Choroid plexus epithelial cell (primary cell): Measurements from ENCODE around the gene ADCK1.
"Not testable (repeated sequence)": the region's sequence is repeated elsewhere in the genome, so short reads cannot be mapped to it uniquely, and the experiment has no call there.

Experiments used
- DNase-seq: peaks from one replicate; pipeline ENCODE4 v3.0.0-alpha.2; 2010; ENCODE audit warnings: low read depth
- H3K4me3 ChIP-seq: 2 replicates; pipeline ENCODE4 v1.5.1; 2011; ENCODE audit warnings: low read depth, mild to moderate bottlenecking, control low read depth, low read length, moderate library complexity
- TF ChIP-seq, protein P1 (sequence below): conservative IDR thresholded peaks from 2 replicates; pipeline ENCODE4 v1.5.1; 2011; ENCODE audit warnings: low read depth, mild to moderate bottlenecking, control low read depth, inconsistent platforms, low read length, moderate library complexity

ADCK1 gene

DNA sequence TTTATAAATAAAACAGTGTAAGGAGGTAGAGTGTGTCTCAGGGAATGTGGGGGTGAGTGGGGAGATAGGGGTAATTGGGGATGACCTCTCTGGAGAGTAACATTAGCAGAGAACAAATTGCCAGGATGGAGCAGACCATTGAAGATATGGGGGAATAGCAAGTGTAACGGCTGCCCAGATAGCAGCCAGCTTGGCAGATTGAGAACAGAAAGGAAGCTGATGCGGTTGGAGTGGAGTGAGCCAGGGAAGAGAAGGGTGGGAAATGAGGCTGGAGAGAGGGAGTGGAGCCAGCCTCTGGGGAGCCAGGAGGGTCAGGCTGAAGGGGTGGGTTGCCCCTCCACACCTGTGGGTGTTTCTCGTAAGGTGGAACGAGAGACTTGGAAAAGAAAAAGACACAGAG, 5.6 kb upstream of the ADCK1 start:
- no peak for DNase-seq
- H3K4me3 ChIP-seq, result no peak overlapping the region
- TF ChIP-seq, protein P1, sequence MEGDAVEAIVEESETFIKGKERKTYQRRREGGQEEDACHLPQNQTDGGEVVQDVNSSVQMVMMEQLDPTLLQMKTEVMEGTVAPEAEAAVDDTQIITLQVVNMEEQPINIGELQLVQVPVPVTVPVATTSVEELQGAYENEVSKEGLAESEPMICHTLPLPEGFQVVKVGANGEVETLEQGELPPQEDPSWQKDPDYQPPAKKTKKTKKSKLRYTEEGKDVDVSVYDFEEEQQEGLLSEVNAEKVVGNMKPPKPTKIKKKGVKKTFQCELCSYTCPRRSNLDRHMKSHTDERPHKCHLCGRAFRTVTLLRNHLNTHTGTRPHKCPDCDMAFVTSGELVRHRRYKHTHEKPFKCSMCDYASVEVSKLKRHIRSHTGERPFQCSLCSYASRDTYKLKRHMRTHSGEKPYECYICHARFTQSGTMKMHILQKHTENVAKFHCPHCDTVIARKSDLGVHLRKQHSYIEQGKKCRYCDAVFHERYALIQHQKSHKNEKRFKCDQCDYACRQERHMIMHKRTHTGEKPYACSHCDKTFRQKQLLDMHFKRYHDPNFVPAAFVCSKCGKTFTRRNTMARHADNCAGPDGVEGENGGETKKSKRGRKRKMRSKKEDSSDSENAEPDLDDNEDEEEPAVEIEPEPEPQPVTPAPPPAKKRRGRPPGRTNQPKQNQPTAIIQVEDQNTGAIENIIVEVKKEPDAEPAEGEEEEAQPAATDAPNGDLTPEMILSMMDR, result no peak

- DNase-seq, result not testable (repeated sequence)
Observed at GRCh38 chr14:77799456-77799855, 453 bp upstream of the ADCK1 start.

GRCh38 chr14:77800814-77801213, 905 bp downstream of the ADCK1 start:
- H3K4me3 ChIP-seq, result peak overlapping the region; percentile 85
- TF ChIP-seq, protein P1, result no peak
- no peak for DNase-seq

More at GRCh38 chr14:77799456-77799855, 453 bp upstream of the ADCK1 start:
- peak overlapping the region; percentile 85 for H3K4me3 ChIP-seq

DNA sequence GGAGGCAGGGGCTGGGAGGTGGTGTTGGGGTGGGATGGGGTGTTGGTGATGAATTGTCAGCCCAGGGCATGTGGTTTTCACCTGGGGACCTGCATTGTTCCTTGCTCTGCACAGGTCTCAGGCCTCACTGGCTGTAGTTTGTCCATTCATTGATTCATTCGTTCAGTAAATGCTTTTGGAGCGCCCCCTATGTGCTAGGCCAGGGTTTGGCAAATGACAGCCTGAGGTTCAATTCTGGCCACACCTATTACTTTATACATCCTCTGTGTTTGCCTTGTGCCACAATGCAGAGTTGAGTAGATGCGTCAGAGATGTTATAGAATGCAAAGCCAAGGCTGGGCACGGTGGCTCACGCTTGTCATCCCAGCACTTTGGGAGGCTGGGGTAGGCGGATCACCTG, 4.7 kb downstream of the ADCK1 start:
- DNase-seq, result peak; percentile 22
- TF ChIP-seq, protein P1, result peak; percentile 54

GRCh38 chr14:77805706-77806105, 5.8 kb downstream of the ADCK1 start:
- TF ChIP-seq, protein P1, result no peak
- no peak overlapping the region for H3K4me3 ChIP-seq
- DNase-seq, result no peak

More for the DNA sequence above, 4.7 kb downstream of the ADCK1 start:
- H3K4me3 ChIP-seq, result no peak overlapping the region

DNA sequence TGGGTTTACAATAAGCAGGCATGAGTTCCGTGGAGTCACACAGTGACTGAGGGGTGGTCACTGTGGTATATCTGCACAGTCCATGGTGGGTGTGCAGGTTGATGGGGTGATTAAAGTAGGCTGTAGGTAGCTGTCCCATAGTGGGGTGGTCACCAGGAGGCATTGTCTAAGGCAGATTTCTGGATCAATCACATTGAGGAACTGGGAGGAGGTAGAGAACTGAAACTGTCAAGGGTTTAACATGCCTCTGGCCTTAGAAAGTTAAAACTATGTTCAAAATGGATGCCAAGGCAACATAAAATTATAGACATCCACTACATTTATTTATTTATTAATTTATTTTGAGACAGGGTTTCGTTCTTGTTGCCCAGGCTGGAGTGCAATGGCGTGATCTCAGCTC, 8.3 kb downstream of the ADCK1 start:
- no peak overlapping the region for H3K4me3 ChIP-seq
- TF ChIP-seq, protein P1, result no peak
- no peak for DNase-seq

- TF ChIP-seq, protein P1, result no peak
- DNase-seq, result no peak
- H3K4me3 ChIP-seq, result no peak overlapping the region
Observed at GRCh38 chr14:77809011-77809410, 9.1 kb downstream of the ADCK1 start.

GRCh38 chr14:77812028-77812427, 12.1 kb downstream of the ADCK1 start:
- no peak for DNase-seq
- H3K4me3 ChIP-seq, result no peak overlapping the region
- TF ChIP-seq, protein P1, result no peak

DNA sequence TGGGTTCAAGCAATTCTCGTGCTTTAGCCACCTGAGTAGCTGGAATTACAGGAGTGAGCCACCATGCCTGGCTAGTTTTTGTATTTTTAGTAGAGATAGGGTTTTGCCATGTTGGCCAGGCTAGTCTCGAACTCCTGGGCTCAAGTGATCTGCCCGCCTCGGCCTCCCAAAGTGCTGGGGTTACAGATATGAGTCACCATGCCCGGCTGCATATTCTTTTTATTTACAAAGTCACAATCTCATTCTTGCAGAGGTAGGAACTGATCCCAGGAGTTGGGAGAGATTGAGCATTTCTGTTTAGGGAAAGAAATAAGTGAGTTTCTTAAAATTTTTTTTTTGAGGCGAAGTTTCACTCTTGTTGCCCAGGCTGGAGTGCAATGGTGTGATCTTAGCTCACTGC, 12.8 kb downstream of the ADCK1 start:
- not testable (repeated sequence) for DNase-seq, H3K4me3 ChIP-seq
